ENCODE measurements around the gene DDX19B.
"Not testable (repeated sequence)": the region's sequence is repeated elsewhere in the genome, so short reads cannot be mapped to it uniquely, and the experiment has no call there.

DDX19B gene

DNA sequence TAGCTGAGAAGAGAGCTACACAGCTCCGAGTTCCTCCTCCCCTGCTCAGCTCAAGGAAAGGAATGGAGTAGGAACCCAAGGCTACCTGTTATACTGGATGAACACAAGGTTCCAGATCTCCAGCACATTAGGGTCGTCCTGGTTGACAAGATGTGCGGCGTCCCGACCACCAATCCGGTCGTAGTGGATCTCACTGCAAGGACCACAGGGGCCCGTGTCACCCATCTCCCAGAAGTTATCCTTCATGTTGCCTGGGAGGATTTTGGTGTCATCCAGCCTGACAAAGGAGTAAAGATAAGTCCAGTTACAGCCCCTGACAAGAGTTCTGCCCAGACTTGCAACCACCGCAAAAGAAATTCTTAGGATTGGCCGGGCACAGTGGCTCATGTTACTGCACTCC is 27.3 kb upstream of the DDX19B start:
- Histone ChIP-seq H3K9me2 (replicated peaks; ENCODE audit: insufficient read depth, low read length) (no peaks in the 10 kb centered on the region), H3K9me3 (replicated peaks; ENCODE audit: insufficient read depth, low read length) (no peaks in the 10 kb centered on the region), H3K4me2 (ENCODE audit: low read depth, low read length) (no peak overlapping the region), H3K27me3 (replicated peaks; ENCODE audit: insufficient read depth, low read length) (no peaks in the 10 kb centered on the region), H3K9ac (ENCODE audit: low read length) (no peak overlapping the region), H3K4me1 (ENCODE audit: low read length) (no peaks in the 10 kb centered on the region), H3K27ac (ENCODE audit: low read length) (no peak overlapping the region), H3F3A (ENCODE audit: insufficient read depth, low read length) (no peaks in the 10 kb centered on the region), H3K36me3 (replicated peaks; ENCODE audit: insufficient read depth, low read length) (peaks cover 17% of the 10 kb centered on the region), H3K79me2 (ENCODE audit: low read length) (peaks cover 32% of the 10 kb centered on the region), H4K20me1 (ENCODE audit: insufficient read depth, low read length) (no peaks in the 10 kb centered on the region), H2AFZ (ENCODE audit: low read length) (no peak overlapping the region), H3K4me3 (ENCODE audit: low read length) (no peak overlapping the region)
- no peak for DNase-seq
- TF ChIP-seq, protein P1, sequence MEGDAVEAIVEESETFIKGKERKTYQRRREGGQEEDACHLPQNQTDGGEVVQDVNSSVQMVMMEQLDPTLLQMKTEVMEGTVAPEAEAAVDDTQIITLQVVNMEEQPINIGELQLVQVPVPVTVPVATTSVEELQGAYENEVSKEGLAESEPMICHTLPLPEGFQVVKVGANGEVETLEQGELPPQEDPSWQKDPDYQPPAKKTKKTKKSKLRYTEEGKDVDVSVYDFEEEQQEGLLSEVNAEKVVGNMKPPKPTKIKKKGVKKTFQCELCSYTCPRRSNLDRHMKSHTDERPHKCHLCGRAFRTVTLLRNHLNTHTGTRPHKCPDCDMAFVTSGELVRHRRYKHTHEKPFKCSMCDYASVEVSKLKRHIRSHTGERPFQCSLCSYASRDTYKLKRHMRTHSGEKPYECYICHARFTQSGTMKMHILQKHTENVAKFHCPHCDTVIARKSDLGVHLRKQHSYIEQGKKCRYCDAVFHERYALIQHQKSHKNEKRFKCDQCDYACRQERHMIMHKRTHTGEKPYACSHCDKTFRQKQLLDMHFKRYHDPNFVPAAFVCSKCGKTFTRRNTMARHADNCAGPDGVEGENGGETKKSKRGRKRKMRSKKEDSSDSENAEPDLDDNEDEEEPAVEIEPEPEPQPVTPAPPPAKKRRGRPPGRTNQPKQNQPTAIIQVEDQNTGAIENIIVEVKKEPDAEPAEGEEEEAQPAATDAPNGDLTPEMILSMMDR (IDR thresholded peaks at IDR 0.05; ENCODE audit: low read length): no peak
- TF ChIP-seq EZH2 (optimal IDR thresholded peaks at IDR 0.05; ENCODE audit: low read depth, low read length) (no peak), EZH2phosphoT487 (IDR thresholded peaks at IDR 0.05; ENCODE audit: low read length) (no peak)

DNA sequence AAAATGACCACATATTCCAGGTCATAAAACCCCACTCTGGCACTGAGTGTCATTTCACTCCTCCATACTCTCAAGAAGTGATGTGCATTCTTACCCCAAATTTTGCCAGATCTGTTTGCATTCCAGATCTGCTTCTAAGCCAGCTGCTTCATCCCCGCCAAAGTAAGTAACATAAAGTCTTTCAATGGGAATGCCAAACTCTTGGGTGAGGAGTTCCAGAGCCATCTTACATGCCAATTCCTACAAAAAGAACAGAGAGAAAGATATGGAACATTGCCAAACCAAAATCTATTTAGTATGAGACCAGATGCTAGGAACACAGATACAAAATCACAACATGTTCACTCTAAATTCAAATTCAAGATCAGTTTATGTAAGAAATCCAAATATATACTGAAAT is 22.6 kb upstream of the DDX19B start:
- H3F3A ChIP-seq (ENCODE audit: insufficient read depth, low read length): no peaks in the 10 kb centered on the region
- H4K20me1 ChIP-seq (ENCODE audit: insufficient read depth, low read length): no peaks in the 10 kb centered on the region
- TF ChIP-seq, protein P1 (IDR thresholded peaks at IDR 0.05; ENCODE audit: low read length): no peak
- TF ChIP-seq EZH2phosphoT487 (IDR thresholded peaks at IDR 0.05; ENCODE audit: low read length) (no peak), EZH2 (optimal IDR thresholded peaks at IDR 0.05; ENCODE audit: low read depth, low read length) (no peak)
- no peaks in the 10 kb centered on the region for H3K9me2 ChIP-seq (replicated peaks; ENCODE audit: insufficient read depth, low read length)
- H3K4me2 ChIP-seq (ENCODE audit: low read depth, low read length): no peak overlapping the region
- H3K9me3 ChIP-seq (replicated peaks; ENCODE audit: insufficient read depth, low read length): no peaks in the 10 kb centered on the region
- no peak for DNase-seq
- no peaks in the 10 kb centered on the region for H3K4me1 ChIP-seq (ENCODE audit: low read length)
- H3K79me2 ChIP-seq (ENCODE audit: low read length): peaks cover 56% of the 10 kb centered on the region
- no peak overlapping the region for H3K4me3 ChIP-seq (ENCODE audit: low read length)
- H3K27me3 ChIP-seq (replicated peaks; ENCODE audit: insufficient read depth, low read length): no peaks in the 10 kb centered on the region
- no peak overlapping the region for H2AFZ ChIP-seq (ENCODE audit: low read length)
- H3K36me3 ChIP-seq (replicated peaks; ENCODE audit: insufficient read depth, low read length): peaks cover 24% of the 10 kb centered on the region
- no peak overlapping the region for H3K9ac ChIP-seq (ENCODE audit: low read length)
- no peak overlapping the region for H3K27ac ChIP-seq (ENCODE audit: low read length)

DNA sequence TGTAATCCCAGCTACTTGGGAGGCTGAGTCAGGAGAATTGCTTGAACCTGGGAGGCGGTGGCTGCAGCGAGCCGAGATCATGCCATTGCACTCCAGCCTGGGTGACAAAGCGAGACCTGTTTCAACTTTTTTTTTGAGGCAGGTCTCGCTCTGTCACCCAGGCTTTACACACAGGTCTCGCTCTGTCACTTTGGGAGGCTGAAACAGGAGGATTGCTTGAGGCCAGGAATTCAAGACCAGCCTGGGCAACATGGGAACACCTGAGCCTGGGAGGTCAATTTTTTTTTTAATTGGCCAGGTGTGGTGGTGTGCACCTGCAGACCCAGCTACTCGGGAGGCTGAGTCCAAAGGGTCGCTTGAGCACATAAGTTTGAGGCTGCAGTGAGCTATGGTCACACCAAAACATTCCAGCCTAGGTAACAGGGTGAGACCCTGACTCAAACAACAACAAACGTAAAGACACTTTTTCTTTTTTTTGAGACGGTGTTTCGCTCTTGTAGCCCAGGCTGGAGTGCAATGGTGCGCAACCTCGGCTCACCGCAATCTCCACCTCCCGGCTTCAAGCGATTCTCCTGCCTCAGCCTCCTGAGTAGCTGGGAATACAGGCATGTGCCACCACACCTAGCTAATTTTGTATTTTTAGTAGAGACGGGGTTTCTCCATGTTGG is 11.5 kb upstream of the DDX19B start:
- peaks cover 14% of the 10 kb centered on the region for H3F3A ChIP-seq (ENCODE audit: insufficient read depth, low read length)
- not testable (repeated sequence) for H4K20me1 ChIP-seq (ENCODE audit: insufficient read depth, low read length); H3K27ac ChIP-seq (ENCODE audit: low read length); H3K27me3 ChIP-seq (replicated peaks; ENCODE audit: insufficient read depth, low read length); H3K9me2 ChIP-seq (replicated peaks; ENCODE audit: insufficient read depth, low read length); DNase-seq; H2AFZ ChIP-seq (ENCODE audit: low read length); H3K9me3 ChIP-seq (replicated peaks; ENCODE audit: insufficient read depth, low read length); H3K4me1 ChIP-seq (ENCODE audit: low read length); H3K36me3 ChIP-seq (replicated peaks; ENCODE audit: insufficient read depth, low read length)
- H3K4me3 ChIP-seq (ENCODE audit: low read length): peak overlapping the region; percentile 91
- peak overlapping the region; percentile 99; the same call in 1 of the 2 replicates for H3K9ac ChIP-seq (ENCODE audit: low read length)
- peak overlapping the region; percentile 50; the same call in 1 of the 2 replicates for H3K4me2 ChIP-seq (ENCODE audit: low read depth, low read length)
- H3K79me2 ChIP-seq (ENCODE audit: low read length): peaks cover 64% of the 10 kb centered on the region
